Measurements from ENCODE around the gene ESRRA.

DNA sequence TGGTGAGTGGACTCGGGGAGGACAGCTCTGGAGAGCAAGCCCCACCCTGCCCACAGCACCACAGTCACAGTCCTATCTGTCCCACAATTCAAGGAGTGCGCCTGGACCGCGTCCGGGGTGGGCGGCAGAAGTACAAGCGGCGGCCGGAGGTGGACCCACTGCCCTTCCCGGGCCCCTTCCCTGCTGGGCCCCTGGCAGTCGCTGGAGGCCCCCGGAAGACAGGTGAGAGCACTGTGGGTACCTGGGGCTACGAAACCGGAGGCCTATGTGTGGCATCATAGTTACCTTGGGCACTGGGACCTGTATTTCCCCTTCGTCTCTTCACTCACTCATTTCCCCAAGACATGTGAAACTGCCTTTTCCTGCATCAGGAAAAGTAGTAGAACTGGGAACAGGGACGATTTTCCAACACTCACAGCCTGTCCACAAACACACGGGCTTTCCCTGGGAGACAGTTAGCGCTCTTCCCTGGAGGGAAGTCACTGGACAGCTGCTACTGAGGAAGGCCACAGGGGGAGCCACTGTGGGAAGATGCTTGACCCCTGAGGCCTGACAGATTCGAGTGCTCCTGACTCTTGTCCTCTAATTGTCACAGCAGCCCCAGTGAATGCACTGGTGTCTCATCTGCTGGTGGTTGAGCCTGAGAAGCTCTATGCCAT is 9.0 kb downstream of the ESRRA start:
- TF ChIP-seq EZH2 (IDR thresholded peaks at IDR 0.05) = no peak
- no peak for TF ChIP-seq POLR2AphosphoS5 (IDR thresholded peaks at IDR 0.05; ENCODE audit: borderline replicate concordance, low read depth, low read length)
